Measurements from ENCODE around the gene MBP.

MBP gene

GRCh38 chr18:76931171-76931570 lies 201.4 kb downstream of the MBP start:
- DNase-seq = no peak
